ENCODE data around the gene PLSCR4. TPM values are rescaled to one million over a fixed set of nuclear protein-coding genes. Genes with fewer than 3 reads are reported as not detected.

PLSCR4 gene
- total RNA-seq, 1 donor from 2014 or later = 89.9 TPM

GRCh38 chr3:146160964-146161662, 89.8 kb downstream of the PLSCR4 start, which contains the start of gene PLOD2:
TSS of gene PLOD2 (minus strand) at chr3:146161184. CDS start at chr3:146160989, 195 bp downstream.
- peak; percentile 66 for DNase-seq (ENCODE audit: low read depth, low spot score)

GRCh38 chr3:146160321-146160963, 90.5 kb downstream of the PLSCR4 start:
- peak; percentile 87 for DNase-seq (ENCODE audit: low read depth, low spot score)

DNA sequence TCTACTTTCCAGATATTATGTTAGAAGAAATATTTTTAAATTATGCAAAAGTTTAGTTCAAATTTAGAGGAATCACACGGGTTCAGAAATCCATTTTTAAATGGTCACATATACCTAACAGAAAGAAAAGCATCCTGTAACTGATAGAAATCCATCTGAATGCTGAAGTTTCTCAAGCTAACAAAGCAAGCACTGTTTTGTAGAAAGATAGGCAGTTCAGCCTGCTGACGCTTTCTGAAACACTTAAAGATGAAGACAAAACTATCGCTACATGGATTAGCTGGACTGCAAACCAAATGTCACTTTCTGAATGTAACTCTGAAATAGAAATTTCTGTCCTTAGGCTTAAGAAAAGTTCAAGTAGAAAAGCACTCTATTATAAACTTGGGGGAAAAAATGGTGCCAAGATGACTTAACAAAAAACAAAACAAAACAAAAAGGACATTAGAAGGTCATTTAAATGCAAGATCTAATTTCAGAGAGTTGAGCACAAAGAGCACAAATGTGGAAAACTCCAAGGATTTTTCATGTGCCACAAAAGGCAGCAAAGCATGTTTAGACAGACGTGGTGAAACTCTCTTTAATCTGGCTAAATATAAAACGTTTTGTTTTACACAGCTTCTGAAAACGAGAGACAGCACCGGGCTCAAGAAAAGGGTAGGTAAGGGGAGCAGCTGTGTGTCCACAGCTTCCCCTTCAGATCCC, 91.1 kb downstream of the PLSCR4 start:
- DNase-seq (ENCODE audit: low read depth, low spot score) = no peak

DNA sequence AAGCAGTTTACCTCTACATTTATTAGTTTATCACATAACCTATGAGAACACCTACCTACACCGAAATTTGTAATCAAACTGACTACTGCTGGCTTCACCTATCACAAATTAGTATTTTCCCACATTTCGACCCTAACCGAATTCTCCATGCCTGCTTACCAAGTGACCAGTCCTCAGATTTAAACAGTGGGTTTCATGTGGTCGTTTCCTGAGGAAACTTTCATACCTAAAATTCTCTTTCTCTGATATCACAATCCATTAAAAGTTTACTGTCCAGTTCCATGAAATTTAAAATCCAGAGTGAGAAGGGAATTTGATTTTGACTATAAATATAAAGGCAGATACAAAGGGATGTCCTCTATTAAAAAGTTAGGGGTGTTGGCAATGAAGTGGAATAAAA, 91.9 kb downstream of the PLSCR4 start:
- DNase-seq (ENCODE audit: low read depth, low spot score) = no peak

- no peak for DNase-seq (ENCODE audit: low read depth, low spot score)
These were observed 93.4 kb downstream of the PLSCR4 start for GRCh38 chr3:146157325-146158060.

- DNase-seq (ENCODE audit: low read depth, low spot score) = no peak
These were observed 94.1 kb downstream of the PLSCR4 start for GRCh38 chr3:146156666-146157314.

GRCh38 chr3:146156095-146156494, 94.8 kb downstream of the PLSCR4 start:
- DNase-seq (ENCODE audit: low read depth, low spot score) = no peak

- no peak for DNase-seq (ENCODE audit: low read depth, low spot score)
These were observed 95.9 kb downstream of the PLSCR4 start for GRCh38 chr3:146154995-146155394.

DNA sequence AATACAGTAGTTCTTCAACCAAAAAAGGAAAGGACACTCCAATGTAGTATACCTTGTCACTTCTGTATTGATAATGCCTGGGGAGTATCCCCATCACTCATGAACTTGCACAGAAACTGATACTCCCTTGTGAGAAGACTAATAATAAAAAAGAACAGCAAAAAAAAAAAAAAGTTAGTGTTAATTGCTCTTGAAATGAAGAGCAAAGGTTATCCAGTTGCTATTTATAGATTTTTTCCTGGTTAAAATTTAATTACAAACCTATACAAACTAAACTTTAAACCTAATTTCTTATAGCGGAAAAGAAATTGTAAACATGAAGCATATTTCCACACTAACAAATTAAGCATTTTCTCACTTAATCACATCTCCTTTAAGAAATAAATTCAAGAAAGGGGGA, 96.6 kb downstream of the PLSCR4 start:
- no peak for DNase-seq (ENCODE audit: low read depth, low spot score)

DNA sequence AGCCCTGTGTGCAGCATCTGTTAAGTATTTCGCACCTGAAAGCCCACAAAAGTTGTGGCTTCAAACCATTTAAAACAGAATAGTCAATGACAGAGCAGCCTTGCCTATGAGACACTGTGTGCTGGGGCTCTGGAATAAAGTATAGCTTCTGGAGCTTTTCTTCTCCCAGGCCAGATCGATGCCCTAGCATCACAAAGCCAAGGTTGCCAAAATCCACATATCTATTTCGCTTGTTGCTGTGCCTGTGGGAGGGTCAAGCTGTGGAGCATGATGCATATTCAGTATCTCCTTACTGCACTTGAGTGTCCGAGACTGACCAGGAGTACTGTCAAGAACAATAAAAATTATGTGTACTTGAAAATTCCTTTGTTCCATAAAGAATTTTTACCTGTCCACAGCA, 97.5 kb downstream of the PLSCR4 start:
- no peak for DNase-seq (ENCODE audit: low read depth, low spot score)

DNA sequence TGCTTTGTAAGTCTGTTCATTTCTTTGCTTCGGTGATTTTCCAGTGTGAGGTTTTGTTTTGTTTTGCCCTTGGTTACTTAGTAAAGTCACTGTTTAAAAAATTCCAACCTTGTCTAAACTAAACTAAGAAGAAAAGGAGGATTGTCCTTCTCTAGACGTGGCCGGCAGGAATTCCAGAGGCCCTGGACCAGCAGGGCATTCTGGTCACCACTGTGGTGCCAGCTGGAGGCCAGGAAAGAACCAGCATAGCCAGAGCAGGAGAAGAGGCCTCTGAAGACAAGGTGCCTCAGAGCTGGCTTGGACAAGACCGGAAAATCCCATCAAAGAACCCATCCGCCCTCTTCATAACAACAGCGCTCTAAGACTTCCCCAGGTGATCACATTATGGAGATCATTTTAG, 98.1 kb downstream of the PLSCR4 start:
- no peak for DNase-seq (ENCODE audit: low read depth, low spot score)

DNA sequence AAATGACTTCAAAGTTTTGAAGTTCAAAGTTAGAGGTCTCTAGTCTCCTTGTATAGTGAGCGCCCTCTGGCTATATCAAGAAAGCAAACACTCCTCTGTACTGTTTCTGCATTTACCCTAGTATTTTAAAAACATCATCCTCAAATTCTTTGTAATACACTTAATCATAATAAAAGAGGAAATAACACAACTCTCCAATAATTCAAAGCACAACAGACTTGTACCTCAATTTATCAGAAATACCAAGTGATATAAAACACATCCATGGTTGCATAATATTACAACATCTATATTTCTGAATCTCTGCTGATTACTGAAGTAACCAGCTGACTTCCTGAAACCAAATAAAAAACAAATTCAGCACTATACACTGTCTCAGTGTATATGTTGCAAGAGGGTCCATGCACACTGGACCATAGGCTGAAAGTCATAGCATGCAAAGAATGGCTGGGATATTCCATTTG, 102.4 kb downstream of the PLSCR4 start:
- DNase-seq (ENCODE audit: low read depth, low spot score) = no peak

- no peak for DNase-seq (ENCODE audit: low read depth, low spot score)
These were observed 105.3 kb downstream of the PLSCR4 start for GRCh38 chr3:146145642-146146041.

- no peak for DNase-seq (ENCODE audit: low read depth, low spot score)
These were observed 108.1 kb downstream of the PLSCR4 start for GRCh38 chr3:146142757-146143156.

Other genes starting within 250 kb of the PLSCR4 start
- 312 and 355 TPM in 2 replicates for gene PLOD2, start 89.9 kb downstream of the PLSCR4 start, total RNA-seq
- gene PLSCR2, start 218.5 kb upstream of the PLSCR4 start, total RNA-seq = not detected in 2 replicates